ENCODE data around the gene SCGN.

DNA sequence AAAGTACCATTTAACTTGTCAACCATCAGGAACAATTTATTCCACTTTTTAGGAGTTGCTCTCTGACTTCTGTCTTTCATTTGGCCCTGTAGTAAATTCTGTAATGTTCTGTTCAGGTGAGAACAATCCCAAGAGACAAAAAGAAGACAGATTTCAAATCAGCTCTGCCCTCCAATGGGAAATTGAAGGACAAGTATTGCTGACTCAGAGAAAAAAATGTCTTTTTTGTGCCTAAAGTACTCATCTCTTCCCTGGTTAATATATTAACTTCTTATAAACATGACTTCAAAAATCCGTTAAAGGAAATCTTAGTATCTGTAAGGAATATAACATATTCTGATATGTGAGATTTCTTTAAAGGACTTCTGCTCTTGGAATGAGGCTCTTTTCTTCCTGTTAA, 38.6 kb upstream of the SCGN start:
- TF ChIP-seq, protein P1, sequence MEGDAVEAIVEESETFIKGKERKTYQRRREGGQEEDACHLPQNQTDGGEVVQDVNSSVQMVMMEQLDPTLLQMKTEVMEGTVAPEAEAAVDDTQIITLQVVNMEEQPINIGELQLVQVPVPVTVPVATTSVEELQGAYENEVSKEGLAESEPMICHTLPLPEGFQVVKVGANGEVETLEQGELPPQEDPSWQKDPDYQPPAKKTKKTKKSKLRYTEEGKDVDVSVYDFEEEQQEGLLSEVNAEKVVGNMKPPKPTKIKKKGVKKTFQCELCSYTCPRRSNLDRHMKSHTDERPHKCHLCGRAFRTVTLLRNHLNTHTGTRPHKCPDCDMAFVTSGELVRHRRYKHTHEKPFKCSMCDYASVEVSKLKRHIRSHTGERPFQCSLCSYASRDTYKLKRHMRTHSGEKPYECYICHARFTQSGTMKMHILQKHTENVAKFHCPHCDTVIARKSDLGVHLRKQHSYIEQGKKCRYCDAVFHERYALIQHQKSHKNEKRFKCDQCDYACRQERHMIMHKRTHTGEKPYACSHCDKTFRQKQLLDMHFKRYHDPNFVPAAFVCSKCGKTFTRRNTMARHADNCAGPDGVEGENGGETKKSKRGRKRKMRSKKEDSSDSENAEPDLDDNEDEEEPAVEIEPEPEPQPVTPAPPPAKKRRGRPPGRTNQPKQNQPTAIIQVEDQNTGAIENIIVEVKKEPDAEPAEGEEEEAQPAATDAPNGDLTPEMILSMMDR (IDR thresholded peaks at IDR 0.05) = no peak
- TF ChIP-seq POLR2A (IDR thresholded peaks at IDR 0.05) = no peak
